ENCODE measurements around the gene TBCD.

Gene TBCD

GRCh38 chr17:82804442-82805191 lies 52.8 kb downstream of the TBCD start:
- DNase-seq (ENCODE audit: low read depth) = peak; percentile 39
- in situ Hi-C loops (cut with HindIII; ENCODE audit: low sequenced_read_pairs) = no loop called here
- no peak overlapping the region for H3K4me3 ChIP-seq (ENCODE audit: low read depth, low read length)
- TF ChIP-seq, protein P1, sequence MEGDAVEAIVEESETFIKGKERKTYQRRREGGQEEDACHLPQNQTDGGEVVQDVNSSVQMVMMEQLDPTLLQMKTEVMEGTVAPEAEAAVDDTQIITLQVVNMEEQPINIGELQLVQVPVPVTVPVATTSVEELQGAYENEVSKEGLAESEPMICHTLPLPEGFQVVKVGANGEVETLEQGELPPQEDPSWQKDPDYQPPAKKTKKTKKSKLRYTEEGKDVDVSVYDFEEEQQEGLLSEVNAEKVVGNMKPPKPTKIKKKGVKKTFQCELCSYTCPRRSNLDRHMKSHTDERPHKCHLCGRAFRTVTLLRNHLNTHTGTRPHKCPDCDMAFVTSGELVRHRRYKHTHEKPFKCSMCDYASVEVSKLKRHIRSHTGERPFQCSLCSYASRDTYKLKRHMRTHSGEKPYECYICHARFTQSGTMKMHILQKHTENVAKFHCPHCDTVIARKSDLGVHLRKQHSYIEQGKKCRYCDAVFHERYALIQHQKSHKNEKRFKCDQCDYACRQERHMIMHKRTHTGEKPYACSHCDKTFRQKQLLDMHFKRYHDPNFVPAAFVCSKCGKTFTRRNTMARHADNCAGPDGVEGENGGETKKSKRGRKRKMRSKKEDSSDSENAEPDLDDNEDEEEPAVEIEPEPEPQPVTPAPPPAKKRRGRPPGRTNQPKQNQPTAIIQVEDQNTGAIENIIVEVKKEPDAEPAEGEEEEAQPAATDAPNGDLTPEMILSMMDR (IDR thresholded peaks at IDR 0.05; ENCODE audit: low read depth, low read length, missing control alignments) = no peak

- no peak overlapping the region for H3K4me3 ChIP-seq (ENCODE audit: low read depth, low read length)
- DNase-seq (ENCODE audit: low read depth) = no peak
- TF ChIP-seq, protein P1 (IDR thresholded peaks at IDR 0.05; ENCODE audit: low read depth, low read length, missing control alignments) = no peak
- in situ Hi-C loops (cut with HindIII; ENCODE audit: low sequenced_read_pairs) = no loop called here
These were observed 53.4 kb downstream of the TBCD start for GRCh38 chr17:82805254-82805653.

GRCh38 chr17:82805823-82806222 lies 54.0 kb downstream of the TBCD start:
- in situ Hi-C loops (cut with HindIII; ENCODE audit: low sequenced_read_pairs) = no loop called here
- TF ChIP-seq, protein P1 (IDR thresholded peaks at IDR 0.05; ENCODE audit: low read depth, low read length, missing control alignments) = no peak
- no peak for DNase-seq (ENCODE audit: low read depth)
- H3K4me3 ChIP-seq (ENCODE audit: low read depth, low read length) = no peak overlapping the region

DNA sequence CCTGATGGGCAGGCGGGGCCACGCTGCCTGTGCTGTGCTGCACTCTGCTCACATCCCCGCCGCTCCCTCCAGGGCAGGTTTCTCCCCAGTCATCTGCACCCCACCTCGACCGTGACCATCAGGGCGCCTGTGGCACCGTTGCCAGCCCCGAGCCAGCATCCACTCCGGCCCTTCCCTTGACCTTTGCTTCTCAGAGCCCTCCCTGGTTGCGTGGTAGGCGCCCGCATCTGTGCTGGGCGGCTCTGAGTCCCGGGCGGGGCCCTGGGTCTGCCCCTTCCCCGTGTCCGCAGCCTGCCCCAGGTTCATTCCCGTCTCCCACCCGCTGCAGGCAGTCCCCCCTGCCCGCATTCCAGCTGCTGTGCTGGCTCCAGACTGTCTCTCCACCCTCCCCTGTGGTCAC lies 54.8 kb downstream of the TBCD start:
- in situ Hi-C loops (cut with HindIII; ENCODE audit: low sequenced_read_pairs) = no loop called here
- H3K4me3 ChIP-seq (ENCODE audit: low read depth, low read length) = no peak overlapping the region
- no peak for DNase-seq (ENCODE audit: low read depth)

GRCh38 chr17:82807101-82807500 lies 55.2 kb downstream of the TBCD start:
- DNase-seq (ENCODE audit: low read depth) = no peak
- TF ChIP-seq, protein P1 (IDR thresholded peaks at IDR 0.05; ENCODE audit: low read depth, low read length, missing control alignments) = no peak
- no peak overlapping the region for H3K4me3 ChIP-seq (ENCODE audit: low read depth, low read length)
- in situ Hi-C loops (cut with HindIII; ENCODE audit: low sequenced_read_pairs) = no loop called here

More for the DNA sequence above, 54.8 kb downstream of the TBCD start:
- TF ChIP-seq, protein P1 (IDR thresholded peaks at IDR 0.05; ENCODE audit: low read depth, low read length, missing control alignments) = no peak

DNA sequence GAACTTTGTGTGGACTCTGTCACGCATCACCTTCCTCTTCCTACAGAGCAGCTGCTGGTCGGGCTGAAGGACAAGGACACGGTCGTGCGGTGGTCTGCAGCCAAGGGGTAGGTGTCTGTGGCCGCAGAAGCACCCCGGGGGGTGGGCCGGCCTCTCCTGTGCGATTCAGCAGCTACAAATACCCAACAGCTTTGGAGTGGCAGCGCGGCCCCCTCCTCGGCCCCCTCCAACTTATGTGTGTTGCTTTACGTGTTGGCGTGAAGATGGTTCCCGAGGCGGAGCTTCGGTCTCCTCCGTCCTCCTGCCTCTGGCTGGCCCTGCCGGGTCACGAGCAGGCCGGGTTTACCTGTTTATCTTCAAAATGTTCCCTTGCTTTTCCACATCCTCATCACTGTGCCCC lies 55.7 kb downstream of the TBCD start:
- in situ Hi-C loops (cut with HindIII; ENCODE audit: low sequenced_read_pairs) = no loop called here

More for the DNA sequence above, 55.7 kb downstream of the TBCD start:
- DNase-seq (ENCODE audit: low read depth) = no peak
- no peak overlapping the region for H3K4me3 ChIP-seq (ENCODE audit: low read depth, low read length)
- TF ChIP-seq, protein P1 (IDR thresholded peaks at IDR 0.05; ENCODE audit: low read depth, low read length, missing control alignments) = no peak

Data from astrocyte of the cerebellum (primary cell).